Natural killer cell (primary cell): ENCODE data around the gene KRTAP12-1. TPM values are rescaled to one million over a fixed set of nuclear protein-coding genes. Genes with fewer than 3 reads are reported as not detected.

Experiments
- ATAC-seq, 3 donors: fragments of 150-1000 bp in 2 of 3; fragments of 200-7000 bp in 1 of 3; cut with Tn5 transposase; 1 replicate in 1 of 3; 2 replicates in 2 of 3; pipeline ENCODE4 v1.10.0; 2021; ENCODE audit warnings: mild to moderate bottlenecking in 2 of 3, moderate library complexity in 2 of 3
- DNase-seq, 2 donors: peaks; one replicate each; pipeline versions ENCODE4 v3.0.0 to v3.0.0-alpha.2; 2013 to 2021; ENCODE audit warnings: mixed read lengths in 1 of 2
- H3K27ac ChIP-seq: one replicate; pipeline ENCODE4 v1.5.1; 2013; ENCODE audit warnings: mild to moderate bottlenecking, low read length
- H3K27me3 ChIP-seq: one replicate; pipeline ENCODE4 v1.6.1; 2013; ENCODE audit warnings: low read length; ENCODE audit not compliant: control insufficient read depth, insufficient read depth
- H3K36me3 ChIP-seq: one replicate; pipeline ENCODE4 v1.6.1; 2013; ENCODE audit warnings: low read length; ENCODE audit not compliant: control insufficient read depth, insufficient read depth
- H3K4me1 ChIP-seq: one replicate; pipeline ENCODE4 v1.6.1; 2013; ENCODE audit warnings: low read length; ENCODE audit not compliant: control insufficient read depth, insufficient read depth
- H3K4me3 ChIP-seq: one replicate; pipeline ENCODE4 v1.5.1; 2013; ENCODE audit warnings: low read length
- H3K9me3 ChIP-seq: one replicate; pipeline ENCODE4 v1.6.1; 2013; ENCODE audit warnings: low read length; ENCODE audit not compliant: control insufficient read depth, insufficient read depth
- H3K27ac Mint-ChIP-seq, 2 donors: one replicate each; pipeline ENCODE4 v1.8.0; 2022; ENCODE audit warnings: mild to moderate bottlenecking in 2 of 2, mixed read lengths in 2 of 2, moderate library complexity in 1 of 2
- H3K27me3 Mint-ChIP-seq, 2 donors: one replicate each; pipeline ENCODE4 v1.8.0; 2022; ENCODE audit warnings: low read depth in 2 of 2, mixed read lengths in 2 of 2
- H3K36me3 Mint-ChIP-seq: one replicate; pipeline ENCODE4 v1.8.0; 2022; ENCODE audit warnings: mixed read lengths
- H3K4me1 Mint-ChIP-seq, 2 donors: one replicate each; pipeline ENCODE4 v1.8.0; 2022; ENCODE audit warnings: mixed read lengths in 2 of 2
- H3K4me3 Mint-ChIP-seq: one replicate; pipeline ENCODE4 v1.8.0; 2022; ENCODE audit warnings: mild to moderate bottlenecking, moderate library complexity, mixed read lengths
- H3K9me3 Mint-ChIP-seq, 2 donors: one replicate each; pipeline ENCODE4 v1.8.0; 2022; ENCODE audit warnings: mixed read lengths in 2 of 2
- WGBS: methylation state at CpG from one replicate; pipeline ENCODE4 v1.1.7; 2013; ENCODE audit warnings: missing lambda C conversion rate; ENCODE audit not compliant: insufficient coverage; 5-methylcytosine and 5-hydroxymethylcytosine counted together
- intact Hi-C: fragments of 100-400 bp; cut with micrococcal nuclease; formaldehyde crosslinking; loops from one replicate; pipeline ENCODE4 v1.14.2; 2022
- total RNA-seq, 4 donors: library from RNA; stranded (reverse); fragments of 120-200 nt in 1 of 4; gene quantifications; one replicate each; pipeline versions ENCODE4 v1.2.3 to v1.2.4, GENCODE V29; 2013 to 2022
- TF ChIP-seq, protein P1 (sequence below): fragments of 200-600 bp; IDR thresholded peaks from one replicate; pipeline ENCODE4 v1.8.0; 2022; ENCODE audit warnings: antibody characterized with exemption

KRTAP12-1 gene
- total RNA-seq, 3 donors from 2014 or later (not counting 1 experiment from before 2014, with no cell fraction given): not detected

DNA sequence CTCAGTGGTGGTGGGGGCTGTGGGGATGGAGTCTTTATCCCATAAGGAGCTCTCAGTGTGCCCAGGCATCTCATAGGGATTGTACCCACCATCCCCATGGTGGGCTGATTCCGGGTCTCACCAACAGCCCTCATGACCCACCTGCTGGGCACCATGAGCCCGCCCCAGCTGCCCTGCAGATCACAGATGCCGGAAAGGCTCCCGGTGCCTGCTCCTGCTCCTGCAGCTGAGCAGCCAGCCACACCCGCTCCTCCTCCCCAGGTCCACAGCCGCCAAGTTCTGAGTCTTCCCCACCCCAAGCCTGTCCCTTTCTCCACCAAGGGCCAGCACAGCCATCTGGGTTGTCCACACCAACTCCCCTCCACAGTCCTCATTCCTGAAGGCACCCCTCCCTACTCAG is 44.9 kb upstream of the KRTAP12-1 start:
- Histone ChIP-seq H3K36me3 (no peaks in the 10 kb centered on the region), H3K4me1 (peaks cover 15% of the 10 kb centered on the region), H3K4me3 (no peak overlapping the region), H3K27me3 (peaks cover 18% of the 10 kb centered on the region), H3K9me3 (no peaks in the 10 kb centered on the region), H3K27ac (no peak overlapping the region)
- TF ChIP-seq, protein P1, sequence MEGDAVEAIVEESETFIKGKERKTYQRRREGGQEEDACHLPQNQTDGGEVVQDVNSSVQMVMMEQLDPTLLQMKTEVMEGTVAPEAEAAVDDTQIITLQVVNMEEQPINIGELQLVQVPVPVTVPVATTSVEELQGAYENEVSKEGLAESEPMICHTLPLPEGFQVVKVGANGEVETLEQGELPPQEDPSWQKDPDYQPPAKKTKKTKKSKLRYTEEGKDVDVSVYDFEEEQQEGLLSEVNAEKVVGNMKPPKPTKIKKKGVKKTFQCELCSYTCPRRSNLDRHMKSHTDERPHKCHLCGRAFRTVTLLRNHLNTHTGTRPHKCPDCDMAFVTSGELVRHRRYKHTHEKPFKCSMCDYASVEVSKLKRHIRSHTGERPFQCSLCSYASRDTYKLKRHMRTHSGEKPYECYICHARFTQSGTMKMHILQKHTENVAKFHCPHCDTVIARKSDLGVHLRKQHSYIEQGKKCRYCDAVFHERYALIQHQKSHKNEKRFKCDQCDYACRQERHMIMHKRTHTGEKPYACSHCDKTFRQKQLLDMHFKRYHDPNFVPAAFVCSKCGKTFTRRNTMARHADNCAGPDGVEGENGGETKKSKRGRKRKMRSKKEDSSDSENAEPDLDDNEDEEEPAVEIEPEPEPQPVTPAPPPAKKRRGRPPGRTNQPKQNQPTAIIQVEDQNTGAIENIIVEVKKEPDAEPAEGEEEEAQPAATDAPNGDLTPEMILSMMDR: no peak
- Mint-ChIP-seq H3K4me1 (peaks cover 10 to 23% of the 10 kb centered on the region in 2 donors), H3K27me3 (peaks cover 26 to 34% of the 10 kb centered on the region in 2 donors), H3K4me3 (no peak overlapping the region), H3K9me3 (no peaks in the 10 kb centered on the region), H3K36me3 (no peaks in the 10 kb centered on the region), H3K27ac (no peak overlapping the region)
- DNase-seq (no peak), ATAC-seq (no peak)
- intact Hi-C loops: no loop called here
- WGBS: 88% methylated on average over 6 of the region's 6 CpGs

DNA sequence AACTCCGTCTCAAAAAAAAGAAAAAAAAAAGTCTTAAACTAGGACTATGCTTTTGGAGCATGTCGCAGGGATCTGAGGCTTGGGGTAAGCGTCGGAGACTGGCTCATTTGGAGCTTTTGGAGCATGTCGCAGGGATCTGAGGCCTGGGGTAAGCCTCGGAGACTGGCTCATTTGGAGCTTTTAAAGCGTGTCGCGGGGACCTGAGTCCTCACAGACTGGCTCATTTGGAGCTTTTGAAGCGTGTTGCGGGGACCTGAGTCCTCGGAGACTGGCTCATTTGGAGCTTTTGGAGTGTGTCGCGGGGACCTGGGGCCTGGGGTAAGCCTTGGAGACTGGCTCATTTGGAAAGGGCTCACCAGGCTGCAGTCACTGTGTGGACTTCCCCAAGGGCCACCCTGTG is 43.0 kb upstream of the KRTAP12-1 start:
- H3K27ac Mint-ChIP-seq: no peak overlapping the region
- peaks cover 27% of the 10 kb centered on the region for H3K27me3 ChIP-seq
- WGBS: 93% methylated on average over 14 of the region's 14 CpGs
- intact Hi-C loops: no loop called here
- no peak overlapping the region for H3K4me3 ChIP-seq
- peaks cover 10 to 17% of the 10 kb centered on the region in 2 donors for H3K4me1 Mint-ChIP-seq
- peaks cover 15% of the 10 kb centered on the region for H3K4me1 ChIP-seq
- H3K36me3 Mint-ChIP-seq: no peaks in the 10 kb centered on the region
- H3K4me3 Mint-ChIP-seq: no peak overlapping the region
- no peaks in the 10 kb centered on the region for H3K36me3 ChIP-seq
- H3K9me3 ChIP-seq: no peaks in the 10 kb centered on the region
- TF ChIP-seq, protein P1: no peak
- DNase-seq: no peak
- H3K27me3 Mint-ChIP-seq: peaks cover 29 to 41% of the 10 kb centered on the region in 2 donors
- no peak overlapping the region for H3K27ac ChIP-seq
- H3K9me3 Mint-ChIP-seq: no peaks in the 10 kb centered on the region
- ATAC-seq: no peak

DNA sequence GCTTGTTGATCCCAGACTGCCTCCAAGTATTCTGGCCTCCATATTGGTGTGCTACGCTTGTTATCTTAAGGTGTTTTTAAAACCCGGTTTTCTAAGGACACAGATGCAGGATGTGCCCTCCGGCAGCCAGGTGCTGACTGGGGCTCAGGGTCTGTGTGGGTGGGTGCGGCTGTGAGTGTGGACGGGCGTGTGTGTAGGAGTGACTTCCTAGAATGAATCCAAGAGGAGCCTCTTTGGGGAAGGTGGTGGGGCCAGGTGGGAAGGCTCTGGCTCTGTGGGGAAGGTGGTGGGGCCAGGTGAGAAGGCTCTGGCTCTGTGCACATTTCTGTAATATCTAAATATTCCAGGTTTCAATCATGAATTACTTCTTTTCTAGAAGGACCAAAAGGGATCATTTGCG is 42.2 kb upstream of the KRTAP12-1 start:
- Mint-ChIP-seq H3K9me3 (no peaks in the 10 kb centered on the region), H3K27me3 (peaks cover 36 to 47% of the 10 kb centered on the region in 2 donors), H3K4me1 (peaks cover 10 to 17% of the 10 kb centered on the region in 2 donors), H3K36me3 (no peaks in the 10 kb centered on the region), H3K4me3 (no peak overlapping the region), H3K27ac (no peak overlapping the region)
- DNase-seq (no peak), ATAC-seq (no peak)
- Histone ChIP-seq H3K9me3 (no peaks in the 10 kb centered on the region), H3K4me1 (peaks cover 15% of the 10 kb centered on the region), H3K4me3 (no peak overlapping the region), H3K36me3 (no peaks in the 10 kb centered on the region), H3K27ac (no peak overlapping the region), H3K27me3 (peaks cover 30% of the 10 kb centered on the region)
- 89% methylated on average over 6 of the region's 7 CpGs for WGBS
- TF ChIP-seq, protein P1: no peak
- intact Hi-C loops: no loop called here
